Muscle of leg (tissue), 11 donors: ENCODE measurements around the gene ARFGAP3. TPM values are rescaled to one million over a fixed set of nuclear protein-coding genes. Genes with fewer than 3 reads are reported as not detected.

Source experiments
- DNase-seq: peaks from one replicate; pipeline ENCODE4 v3.0.0; 2013
- H3K27ac ChIP-seq: one replicate; pipeline ENCODE4 v1.5.1; 2013; ENCODE audit warnings: mild to moderate bottlenecking, low read length, control low read depth
- H3K27me3 ChIP-seq: one replicate; pipeline ENCODE4 v1.6.1; 2013; ENCODE audit warnings: low read length; ENCODE audit not compliant: control insufficient read depth, insufficient read depth
- H3K36me3 ChIP-seq: one replicate; pipeline ENCODE4 v1.6.1; 2013; ENCODE audit warnings: low read length; ENCODE audit not compliant: control insufficient read depth, insufficient read depth
- H3K4me1 ChIP-seq: one replicate; pipeline ENCODE4 v1.6.1; 2013; ENCODE audit warnings: low read length; ENCODE audit not compliant: control insufficient read depth, insufficient read depth
- H3K4me3 ChIP-seq: one replicate; pipeline ENCODE4 v1.5.1; 2013; ENCODE audit warnings: low read length, control low read depth
- H3K9me3 ChIP-seq: replicated peaks from 2 replicates; pipeline ENCODE4 v1.6.1; 2013; ENCODE audit warnings: low read depth, low read length; ENCODE audit not compliant: control insufficient read depth
- WGBS: methylation state at CpG from one replicate; pipeline ENCODE4 v1.1.5; 2013; ENCODE audit warnings: missing lambda C conversion rate; ENCODE audit not compliant: insufficient coverage; 5-methylcytosine and 5-hydroxymethylcytosine counted together
- polyA plus RNA-seq, 8 donors: library from polyadenylated mRNA; unstranded; fragments of 120-200 nt; gene quantifications; one replicate each; pipeline versions ENCODE4 v1.2.1 to v1.2.3, GENCODE V29; 2013; ENCODE audit warnings: inconsistent platforms in 1 of 8, low replicate concordance in 1 of 8; ENCODE audit not compliant: insufficient read length in 8 of 8, insufficient read depth in 1 of 8
- total RNA-seq: library from RNA; stranded (reverse); fragments of 120-200 nt; gene quantifications from one replicate; pipeline ENCODE4 v1.2.4, GENCODE V29; 2013

ARFGAP3 gene
- total and polyA plus RNA-seq, 9 donors: 32.2 to 48.3 (median 37.4) TPM

DNA sequence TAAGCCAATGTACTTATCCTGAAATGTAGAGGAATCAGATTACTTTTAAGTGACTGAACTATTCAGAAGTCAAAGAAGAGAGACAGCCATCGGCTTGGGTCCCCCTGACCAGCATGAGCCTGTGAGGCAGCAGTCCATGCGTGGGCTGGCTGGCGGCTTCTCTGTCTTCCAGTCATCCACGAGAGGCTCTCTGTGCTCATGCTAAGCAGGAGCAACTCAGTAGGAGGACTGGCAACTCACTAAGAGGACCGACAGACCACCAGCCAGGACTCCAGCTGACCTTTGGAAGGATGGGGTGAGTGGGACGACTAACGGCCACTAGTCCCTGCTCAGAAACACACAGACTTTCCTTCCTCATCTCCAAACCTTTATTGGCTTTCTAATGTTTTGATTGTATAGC lies 43.6 kb downstream of the ARFGAP3 start:
- Histone ChIP-seq H3K27ac (no peak overlapping the region), H3K36me3 (peaks cover 61% of the 10 kb centered on the region), H3K4me1 (no peaks in the 10 kb centered on the region), H3K27me3 (no peaks in the 10 kb centered on the region), H3K9me3 (no peaks in the 10 kb centered on the region), H3K4me3 (no peak overlapping the region)
- 82% methylated on average over 3 of the region's 7 CpGs for WGBS
- DNase-seq: no peak

DNA sequence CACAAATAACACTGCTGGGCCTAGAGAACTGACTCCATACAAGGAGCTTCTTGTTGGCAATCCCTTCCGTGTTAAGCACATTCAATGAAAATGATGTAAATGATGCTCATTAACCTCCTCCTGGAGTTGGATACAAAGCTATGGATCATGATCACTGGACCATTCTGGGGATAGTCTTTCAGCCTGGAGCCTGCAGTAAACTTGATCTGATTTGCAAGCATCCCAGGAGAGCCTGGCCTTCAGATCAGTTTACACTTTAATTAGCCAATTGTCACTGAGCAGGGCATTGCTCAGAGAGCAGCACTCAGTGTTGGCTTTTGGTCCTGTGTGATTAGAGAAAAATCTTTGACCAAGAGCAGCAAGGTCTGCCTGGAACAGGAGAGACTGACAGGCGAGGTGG lies 45.6 kb downstream of the ARFGAP3 start:
- no peak for DNase-seq
- Histone ChIP-seq H3K27me3 (no peaks in the 10 kb centered on the region), H3K27ac (no peak overlapping the region), H3K9me3 (no peaks in the 10 kb centered on the region), H3K4me1 (no peaks in the 10 kb centered on the region), H3K36me3 (peaks cover 79% of the 10 kb centered on the region), H3K4me3 (no peak overlapping the region)
- 57% methylated on average over 1 of the region's 2 CpGs for WGBS

DNA sequence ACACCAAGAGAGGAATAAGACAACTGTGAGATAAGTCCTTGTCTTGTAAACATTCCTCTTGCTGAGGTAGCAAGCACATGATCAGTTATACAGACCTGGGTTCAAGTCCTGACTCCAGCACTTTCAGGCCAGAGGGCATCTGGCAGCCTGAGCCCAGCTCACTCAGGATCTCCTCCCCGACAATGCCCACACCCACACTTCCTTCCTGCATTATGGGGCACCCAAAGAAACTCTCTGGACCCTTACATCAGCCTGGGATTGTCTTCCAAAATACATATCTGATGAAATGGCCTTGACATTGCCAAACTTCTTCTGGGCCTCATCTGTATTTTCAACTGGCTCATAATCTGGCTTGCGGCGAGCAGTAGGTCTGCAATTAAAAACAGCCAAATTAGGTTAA lies 48.6 kb downstream of the ARFGAP3 start:
- Histone ChIP-seq H3K27me3 (no peaks in the 10 kb centered on the region), H3K4me1 (peaks cover 10% of the 10 kb centered on the region), H3K4me3 (no peak overlapping the region), H3K36me3 (peaks cover 81% of the 10 kb centered on the region), H3K27ac (no peak overlapping the region), H3K9me3 (no peaks in the 10 kb centered on the region)
- DNase-seq: no peak
- 82% methylated on average over 1 of the region's 3 CpGs for WGBS

DNA sequence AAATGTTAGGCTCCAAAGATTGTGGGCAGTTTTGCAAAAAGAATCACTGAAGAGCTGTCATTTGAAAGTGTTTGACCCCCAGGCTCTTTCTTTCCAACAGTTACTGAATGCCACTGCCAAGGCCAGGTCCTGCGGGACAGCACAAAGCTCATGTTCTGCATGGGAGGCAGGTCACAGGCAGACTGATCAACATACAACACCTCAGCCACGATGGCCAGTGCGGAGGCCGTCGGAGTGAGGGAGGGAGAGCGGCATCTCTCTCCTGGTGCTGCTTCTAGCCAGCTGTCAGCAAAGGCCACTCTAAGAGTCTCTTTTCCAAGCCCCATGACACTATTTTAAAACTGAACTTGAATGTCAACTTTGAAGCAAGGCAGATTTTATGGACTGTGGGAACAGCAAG lies 49.9 kb downstream of the ARFGAP3 start:
- Histone ChIP-seq H3K9me3 (no peaks in the 10 kb centered on the region), H3K27ac (no peak overlapping the region), H3K27me3 (no peaks in the 10 kb centered on the region), H3K36me3 (peaks cover 76% of the 10 kb centered on the region), H3K4me1 (peaks cover 15% of the 10 kb centered on the region), H3K4me3 (no peak overlapping the region)
- 90% methylated on average over 4 of the region's 6 CpGs for WGBS
- DNase-seq: no peak

DNA sequence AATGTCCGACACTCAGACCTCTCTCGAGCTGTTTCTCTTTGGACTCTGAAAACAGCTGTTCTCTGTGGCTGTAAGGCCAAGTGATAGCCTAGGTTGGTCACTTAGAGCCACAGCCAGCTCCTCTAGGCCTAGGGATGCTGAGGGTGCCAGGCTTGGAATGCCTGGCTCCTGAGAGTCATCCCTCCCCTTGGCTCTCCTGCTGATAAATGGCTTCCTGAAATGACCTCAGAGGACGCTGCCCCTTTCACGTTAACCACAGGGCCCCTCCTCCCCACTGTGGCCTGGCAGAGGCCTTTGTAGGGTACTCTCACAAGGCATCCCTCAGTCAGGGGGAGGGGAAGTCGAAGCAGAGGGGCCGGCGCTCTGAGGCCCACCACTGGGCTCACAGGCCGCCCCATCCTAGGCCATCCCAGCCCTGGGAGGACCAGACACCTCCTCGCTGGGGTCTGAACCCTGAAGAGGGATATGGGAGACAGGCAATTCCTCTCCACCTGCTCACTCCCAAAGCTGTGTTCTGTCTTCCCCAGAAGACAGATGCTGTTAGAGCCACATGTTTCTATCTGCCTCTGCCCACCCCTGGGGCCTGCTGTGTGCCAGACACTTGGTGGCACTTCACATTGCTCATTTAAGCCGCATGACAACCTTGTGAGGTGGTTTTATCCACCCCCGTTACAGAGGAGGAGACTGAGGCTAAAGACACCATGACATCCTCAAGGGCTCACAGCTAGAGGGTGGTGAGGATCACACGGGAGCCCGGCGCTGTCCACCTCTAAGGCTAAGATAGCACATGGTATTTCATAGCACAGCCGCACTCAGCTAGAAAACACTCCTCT lies 50.9 kb downstream of the ARFGAP3 start:
- no peak overlapping the region for H3K4me3 ChIP-seq
- H3K36me3 ChIP-seq: peaks cover 75% of the 10 kb centered on the region

DNA sequence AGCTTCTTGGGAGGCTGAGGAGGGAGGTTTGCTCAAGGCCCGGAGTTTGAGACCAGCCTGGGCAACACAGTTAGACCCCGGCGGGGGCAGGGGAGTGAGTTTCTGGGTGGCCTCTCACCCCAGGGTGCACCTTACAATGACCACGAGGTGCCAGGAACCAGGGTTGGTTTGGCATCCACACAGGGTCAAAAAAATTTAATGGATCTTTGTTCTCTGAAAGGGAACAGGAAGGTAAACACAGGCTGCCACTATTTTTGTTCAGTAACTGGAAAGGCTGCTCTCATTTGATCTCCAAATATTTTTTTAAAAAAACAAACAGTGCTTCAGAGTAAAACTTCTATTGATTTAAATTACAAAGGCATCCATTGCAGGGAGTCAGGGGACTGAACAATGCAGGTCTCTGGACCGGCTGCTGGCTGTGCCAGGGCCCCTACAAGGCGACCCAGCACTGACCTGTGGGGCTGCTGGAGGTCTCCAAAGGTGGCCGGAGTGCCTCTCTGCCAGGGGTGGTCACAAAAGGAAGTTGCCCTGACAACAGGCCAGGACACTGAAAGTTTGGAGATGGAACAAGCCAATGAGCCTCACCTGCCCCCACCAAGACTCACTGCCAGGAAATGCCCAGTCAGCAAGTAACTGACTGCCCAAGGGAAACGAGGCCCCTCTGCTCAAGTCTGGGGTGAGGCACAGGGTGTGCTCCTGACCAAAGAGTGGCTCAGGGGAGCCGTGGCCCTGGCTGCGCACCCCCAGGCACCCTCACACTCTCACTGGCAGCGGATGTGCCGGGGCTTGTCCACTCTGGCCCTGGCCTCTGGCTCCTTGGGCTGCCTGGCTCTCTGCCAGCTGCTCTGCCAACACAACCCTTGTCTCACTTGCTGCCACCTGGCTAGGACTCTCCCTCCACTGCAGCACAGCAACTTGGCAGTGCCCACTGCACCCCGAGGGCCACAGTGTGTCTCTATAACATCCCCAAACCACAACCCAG lies 51.8 kb downstream of the ARFGAP3 start:
- Histone ChIP-seq H3K27me3 (no peaks in the 10 kb centered on the region), H3K27ac (peak overlapping the region; percentile 31), H3K9me3 (no peaks in the 10 kb centered on the region), H3K36me3 (peaks cover 76% of the 10 kb centered on the region), H3K4me1 (peaks cover 15% of the 10 kb centered on the region), H3K4me3 (no peak overlapping the region)
- no peak for DNase-seq
- 76% methylated on average over 12 of the region's 13 CpGs for WGBS

More for the DNA sequence above, 50.9 kb downstream of the ARFGAP3 start:
- no peaks in the 10 kb centered on the region for H3K9me3 ChIP-seq
- peak overlapping the region; percentile 29 for H3K27ac ChIP-seq
- DNase-seq: no peak
- peaks cover 15% of the 10 kb centered on the region for H3K4me1 ChIP-seq
- 80% methylated on average over 1 of the region's 15 CpGs for WGBS
- H3K27me3 ChIP-seq: no peaks in the 10 kb centered on the region

DNA sequence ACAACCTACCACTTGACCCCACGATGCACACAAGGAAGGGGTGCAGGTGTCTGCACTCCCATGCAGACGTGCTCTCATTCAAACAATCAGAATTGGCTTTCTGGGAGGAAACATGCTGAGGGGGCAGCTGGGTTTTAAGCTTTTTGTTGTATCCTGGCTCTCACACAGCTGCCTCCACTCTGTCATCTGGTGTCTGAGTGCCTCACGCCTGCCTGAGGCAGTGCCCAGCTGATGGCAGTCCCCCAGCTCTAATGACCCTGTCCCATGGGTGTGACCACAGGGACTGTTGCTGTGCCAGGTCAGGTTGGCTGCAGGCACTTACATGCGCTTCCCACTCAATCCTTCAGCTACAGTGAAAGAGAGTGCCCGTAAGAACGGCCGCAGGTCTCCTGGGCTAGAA lies 53.7 kb downstream of the ARFGAP3 start:
- Histone ChIP-seq H3K9me3 (no peaks in the 10 kb centered on the region), H3K4me1 (peaks cover 15% of the 10 kb centered on the region)
- DNase-seq: no peak

DNA sequence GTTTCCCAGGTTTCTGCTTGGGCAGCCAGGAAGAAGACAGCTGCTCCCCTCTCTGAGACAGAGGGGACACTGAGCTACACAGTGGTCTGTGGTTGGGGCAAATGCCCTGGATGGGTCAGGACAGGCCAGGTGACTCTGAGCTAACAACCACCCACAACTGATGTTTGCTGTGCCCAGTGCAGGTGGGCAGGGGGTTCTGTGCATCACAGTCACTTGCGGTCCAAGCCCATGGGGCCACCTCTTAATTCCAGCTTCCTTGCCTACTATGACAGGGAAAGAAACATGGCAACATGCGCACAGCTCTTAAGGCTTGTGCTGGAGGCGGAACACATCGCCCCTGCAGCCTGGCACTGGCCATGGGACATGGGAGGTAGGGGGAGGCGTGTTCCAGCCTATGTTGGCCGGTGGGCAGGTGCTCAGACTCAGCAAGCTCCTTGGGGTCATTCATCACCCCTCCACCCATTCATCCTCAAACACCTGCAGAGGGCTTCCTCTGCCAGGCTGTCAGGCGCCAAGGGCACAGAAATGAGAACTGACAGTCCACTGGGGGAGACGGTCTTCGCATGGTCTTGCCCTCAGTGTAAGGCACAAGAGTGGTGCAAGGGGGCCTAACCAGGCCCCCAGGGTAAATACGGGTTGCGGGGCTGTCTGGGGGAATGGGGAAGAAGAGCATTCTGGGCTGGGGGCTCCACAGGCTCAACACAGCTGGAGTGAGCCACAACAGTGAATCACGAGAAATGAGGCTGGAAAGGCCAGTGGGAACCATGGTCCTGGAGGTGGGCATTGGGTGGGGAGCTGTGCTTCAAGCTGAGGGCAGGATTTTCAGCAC lies 55.6 kb downstream of the ARFGAP3 start:
- 93% methylated on average over 6 of the region's 12 CpGs for WGBS
- DNase-seq: no peak
- H3K4me3 ChIP-seq: no peak overlapping the region
- H3K27ac ChIP-seq: no peak overlapping the region
- peaks cover 69% of the 10 kb centered on the region for H3K36me3 ChIP-seq
- no peaks in the 10 kb centered on the region for H3K9me3 ChIP-seq
- H3K27me3 ChIP-seq: no peaks in the 10 kb centered on the region
- peaks cover 15% of the 10 kb centered on the region for H3K4me1 ChIP-seq

More for the DNA sequence above, 53.7 kb downstream of the ARFGAP3 start:
- Histone ChIP-seq H3K27me3 (no peaks in the 10 kb centered on the region), H3K4me3 (no peak overlapping the region), H3K36me3 (peaks cover 74% of the 10 kb centered on the region), H3K27ac (peak overlapping the region; percentile 21)
- 78% methylated on average over 4 of the region's 7 CpGs for WGBS

DNA sequence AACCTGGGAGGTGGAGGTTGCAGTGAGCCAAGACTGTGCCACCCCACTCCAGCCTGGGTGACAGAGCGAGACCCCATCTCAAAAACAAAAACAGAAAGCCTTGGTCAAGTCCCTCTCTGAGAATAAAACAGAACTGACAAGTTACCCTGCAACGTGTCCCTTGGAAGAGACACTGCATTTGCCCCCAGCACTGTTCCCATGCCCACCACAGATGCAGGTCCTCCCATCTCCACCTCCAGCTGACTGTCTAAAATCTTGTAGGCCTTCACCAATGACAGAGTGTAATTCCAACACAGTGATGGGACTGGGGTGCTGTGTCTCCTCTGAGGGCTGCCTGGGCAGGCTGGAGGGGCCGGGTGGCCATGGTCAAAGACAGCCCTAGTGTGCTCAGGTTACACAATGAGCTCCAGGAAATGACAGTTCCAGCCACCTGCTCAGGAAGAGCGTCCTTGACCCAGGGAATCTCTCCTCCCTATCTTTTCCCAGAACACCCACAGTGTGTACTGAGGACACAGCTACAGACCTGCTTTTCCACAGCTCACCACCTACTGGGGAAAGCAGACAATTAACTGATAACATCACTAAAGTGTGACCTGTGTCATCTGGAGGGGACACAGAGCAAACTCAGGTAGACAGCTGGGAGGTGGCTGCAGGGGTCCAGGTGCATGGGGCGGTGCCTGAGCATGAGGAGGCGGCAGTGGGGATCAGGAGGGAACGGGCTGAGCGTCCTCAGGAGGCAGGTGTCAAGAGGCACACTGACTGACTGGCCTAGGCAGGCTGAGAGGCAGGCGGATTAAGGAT lies 56.4 kb downstream of the ARFGAP3 start:
- Histone ChIP-seq H3K4me3 (no peak overlapping the region), H3K36me3 (peaks cover 64% of the 10 kb centered on the region), H3K27me3 (no peaks in the 10 kb centered on the region), H3K4me1 (peaks cover 11% of the 10 kb centered on the region), H3K27ac (no peak overlapping the region), H3K9me3 (no peaks in the 10 kb centered on the region)
- DNase-seq: no peak
- 79% methylated on average over 9 of the region's 9 CpGs for WGBS
